A375 (cell line): Measurements from ENCODE around the gene ARG2. TPM values are rescaled to one million over a fixed set of nuclear protein-coding genes. Genes with fewer than 3 reads are reported as not detected.

Experiments
- small RNA-seq: library from RNA; depleted of rRNA; stranded (forward); fragments of <200 nt; gene quantifications from one replicate; pipeline ENCODE3, GENCODE V24; 2014
- total RNA-seq: library from RNA; depleted of rRNA; stranded (reverse); fragments of >200 nt; shearing (Covaris generic); gene quantifications from 2 replicates; pipeline ENCODE4 v1.2.3, GENCODE V29; 2014; rRNA removed

ARG2 gene
- 9.1 and 10.6 TPM in 2 replicates for total RNA-seq

GRCh38 chr14:67619446-67620216 lies at the start of gene ARG2:
Gene ARG2, plus strand, starts transcription at chr14:67619920. Its CDS starts 58 bp downstream, at chr14:67619978.

GRCh38 chr14:67599698-67600561 lies 19.8 kb upstream of the ARG2 start, which contains the start of gene PIGH:
Gene PIGH, minus strand, starts transcription at chr14:67600268. Its CDS starts 65 bp downstream, at chr14:67600203.

GRCh38 chr14:67674480-67675218 lies 54.9 kb downstream of the ARG2 start, which contains the start of gene VTI1B:
Gene VTI1B, minus strand, starts transcription at chr14:67674632. Its CDS starts 143 bp downstream, at chr14:67674489.

GRCh38 chr14:67695394-67695949 lies 75.8 kb downstream of the ARG2 start, which contains the start of gene RDH11:
Gene RDH11, minus strand, starts transcription at chr14:67695764. Its CDS starts 61 bp downstream, at chr14:67695703.

Small RNA genes lying within 50 kb of the gene (small RNA-seq; reads per million reads assigned to genes)
- gene AL132640.3 (not detected), gene RF00019 (not detected), gene RNA5SP386 (0.54 reads per million, percentile 29 among the genes with 10 or more reads in this experiment)

Other genes with a start within 250 kb of the ARG2 start
- gene PLEK2, start 207.8 kb upstream of the ARG2 start, total RNA-seq = 0.50 TPM in 1 of 2 replicates, not detected in the other
- gene TMEM229B, start 131.2 kb upstream of the ARG2 start, total RNA-seq = 7.1 and 9.8 TPM in 2 replicates
- gene PLEKHH1, start 86.6 kb upstream of the ARG2 start, total RNA-seq = 7.0 and 11.1 TPM in 2 replicates
- gene PIGH, start 19.7 kb upstream of the ARG2 start, total RNA-seq = 15.8 and 30.7 TPM in 2 replicates
- 33.8 and 42.4 TPM in 2 replicates for gene VTI1B, start 54.7 kb downstream of the ARG2 start, total RNA-seq
- gene RDH11, start 75.8 kb downstream of the ARG2 start, total RNA-seq = 56.8 and 60.1 TPM in 2 replicates
- gene RDH12, start 82.0 kb downstream of the ARG2 start, total RNA-seq = not detected in 2 replicates
- gene ZFYVE26, start 196.7 kb downstream of the ARG2 start, total RNA-seq = 11.7 and 17.3 TPM in 2 replicates
- 6.5 and 10.7 TPM in 2 replicates for gene RAD51B, start 199.9 kb downstream of the ARG2 start, total RNA-seq